AG04449 (cell line): ENCODE measurements around the gene MPC1.

Source experiments
- CTCF ChIA-PET: fragments of 350-600 bp; formaldehyde crosslinking; extraction: SDS; loops from one replicate; lab custom pipeline; 2021; ENCODE audit warnings: antibody characterized with exemption; lab: Yijun Ruan, JAX
- POLR2A ChIA-PET: fragments of 400-600, 350-600 bp; formaldehyde crosslinking; extraction: SDS; loops from one replicate; lab custom pipeline; 2020; ENCODE audit warnings: antibody characterized with exemption, inconsistent platforms; lab: Yijun Ruan, JAX
- DNase-seq: peaks from one replicate; pipeline ENCODE4 v3.0.0-alpha.2; 2010; ENCODE audit warnings: low read depth, low spot score
- H3K4me3 ChIP-seq: 2 replicates; pipeline ENCODE4 v1.5.1; 2011; ENCODE audit warnings: low read depth, mild to moderate bottlenecking, control low read depth, low read length
- CTCF ChIP-seq: IDR thresholded peaks from one replicate; pipeline ENCODE4 v1.5.1; 2011; ENCODE audit warnings: mild to moderate bottlenecking, moderate library complexity, low read length, control low read depth, inconsistent platforms; ENCODE audit not compliant: insufficient read depth; ENCODE audit errors: missing control alignments

The MPC1 gene

GRCh38 chr6:166422201-166422940 lies 39.6 kb upstream of the MPC1 start:
- POLR2A ChIA-PET, result no interaction called here
- TF ChIP-seq CTCF, result no peak
- no peak overlapping the region for H3K4me3 ChIP-seq
- no peak for DNase-seq
- CTCF ChIA-PET, result interaction anchor here (1.3 kb wide), 1 partner anchor 11 kb away, joined by 3 read pairs; no protein-coding TSS in a partner anchor

GRCh38 chr6:166420351-166420750 lies 37.6 kb upstream of the MPC1 start:
- H3K4me3 ChIP-seq, result no peak overlapping the region
- peak; percentile 9 for TF ChIP-seq CTCF
- no peak for DNase-seq
- CTCF ChIA-PET, result no interaction called here
- POLR2A ChIA-PET, result no interaction called here

- no peak overlapping the region for H3K4me3 ChIP-seq
- no peak for DNase-seq
- TF ChIP-seq CTCF, result no peak
- ChIA-PET POLR2A (no interaction called here), CTCF (interaction anchor here (1.1 kb wide), 1 partner anchor 143 kb away, joined by 5 read pairs; no protein-coding TSS in a partner anchor)
Measured at GRCh38 chr6:166419717-166420116, 37.0 kb upstream of the MPC1 start.

GRCh38 chr6:166419286-166419685 lies 36.5 kb upstream of the MPC1 start:
- H3K4me3 ChIP-seq, result no peak overlapping the region
- no peak for TF ChIP-seq CTCF
- no peak for DNase-seq
- CTCF ChIA-PET, result interaction anchor here (1.1 kb wide), 1 partner anchor 143 kb away, joined by 5 read pairs; no protein-coding TSS in a partner anchor
- POLR2A ChIA-PET, result no interaction called here

GRCh38 chr6:166418691-166419143 lies 36.0 kb upstream of the MPC1 start:
- no peak for TF ChIP-seq CTCF
- ChIA-PET CTCF (interaction anchor here (1.1 kb wide), 1 partner anchor 142 kb away, joined by 5 read pairs; no protein-coding TSS in a partner anchor), POLR2A (no interaction called here)
- DNase-seq, result no peak
- H3K4me3 ChIP-seq, result no peak overlapping the region

- ChIA-PET CTCF (no interaction called here), POLR2A (no interaction called here)
- H3K4me3 ChIP-seq, result no peak overlapping the region
- no peak for DNase-seq
- TF ChIP-seq CTCF, result no peak
Measured at GRCh38 chr6:166417285-166417691, 34.5 kb upstream of the MPC1 start.
